ENCODE measurements around the gene ANKRD29.

The ANKRD29 gene

GRCh38 chr18:23578891-23579653, 83.6 kb downstream of the ANKRD29 start:
- TF ChIP-seq RAD21 (IDR thresholded peaks at IDR 0.05; ENCODE audit: low read depth) (no peak), MAX (IDR thresholded peaks at IDR 0.05) (no peak), CEBPB (IDR thresholded peaks at IDR 0.05) (no peak), FOXM1 (IDR thresholded peaks at IDR 0.05; ENCODE audit: borderline replicate concordance, low read depth) (no peak), NFIC (IDR thresholded peaks at IDR 0.05) (no peak), YY1 (IDR thresholded peaks at IDR 0.05; ENCODE audit: low read depth) (no peak), TAF1 (IDR thresholded peaks at IDR 0.05; ENCODE audit: low read depth) (no peak), EGR1 (IDR thresholded peaks at IDR 0.05) (no peak)

- no peak for TF ChIP-seq MAX (IDR thresholded peaks at IDR 0.05)
- no peak for TF ChIP-seq RAD21 (IDR thresholded peaks at IDR 0.05; ENCODE audit: low read depth)
- no peak for TF ChIP-seq TEAD4 (IDR thresholded peaks at IDR 0.05)
- no peak for TF ChIP-seq ZBTB7A (IDR thresholded peaks at IDR 0.05; ENCODE audit: low read depth)
- no peak for TF ChIP-seq TCF12 (IDR thresholded peaks at IDR 0.05; ENCODE audit: low read depth)
- no peak for TF ChIP-seq TAF1 (IDR thresholded peaks at IDR 0.05; ENCODE audit: low read depth)
- no peak for TF ChIP-seq USF1 (IDR thresholded peaks at IDR 0.05)
- TF ChIP-seq CEBPB (IDR thresholded peaks at IDR 0.05), result no peak
- TF ChIP-seq EP300 (IDR thresholded peaks at IDR 0.05; ENCODE audit: borderline replicate concordance), result no peak
- no peak for TF ChIP-seq FOXM1 (IDR thresholded peaks at IDR 0.05; ENCODE audit: borderline replicate concordance, low read depth)
- TF ChIP-seq REST (IDR thresholded peaks at IDR 0.05; ENCODE audit: low read depth), result no peak
Observed at GRCh38 chr18:23578067-23578701, 84.5 kb downstream of the ANKRD29 start.

GRCh38 chr18:23575309-23575651, 87.4 kb downstream of the ANKRD29 start:
- TF ChIP-seq NFIC (IDR thresholded peaks at IDR 0.05), result no peak
- TF ChIP-seq TAF1 (IDR thresholded peaks at IDR 0.05; ENCODE audit: low read depth), result no peak
- TF ChIP-seq FOXM1 (IDR thresholded peaks at IDR 0.05; ENCODE audit: borderline replicate concordance, low read depth), result no peak
- TF ChIP-seq CEBPB (IDR thresholded peaks at IDR 0.05), result no peak
- TF ChIP-seq REST (IDR thresholded peaks at IDR 0.05; ENCODE audit: low read depth), result no peak
- no peak for TF ChIP-seq YY1 (IDR thresholded peaks at IDR 0.05; ENCODE audit: low read depth)
- TF ChIP-seq TEAD4 (IDR thresholded peaks at IDR 0.05), result no peak
- no peak for TF ChIP-seq USF1 (IDR thresholded peaks at IDR 0.05)
- no peak for TF ChIP-seq EGR1 (IDR thresholded peaks at IDR 0.05)
- no peak for TF ChIP-seq CREB1 (IDR thresholded peaks at IDR 0.05; ENCODE audit: low read depth)
- TF ChIP-seq RAD21 (IDR thresholded peaks at IDR 0.05; ENCODE audit: low read depth), result no peak
- no peak for TF ChIP-seq MAX (IDR thresholded peaks at IDR 0.05)
- no peak for TF ChIP-seq ZBTB7A (IDR thresholded peaks at IDR 0.05; ENCODE audit: low read depth)
- TF ChIP-seq TCF12 (IDR thresholded peaks at IDR 0.05; ENCODE audit: low read depth), result no peak
- TF ChIP-seq EP300 (IDR thresholded peaks at IDR 0.05; ENCODE audit: borderline replicate concordance), result no peak

GRCh38 chr18:23574611-23575308, 88.0 kb downstream of the ANKRD29 start:
- TF ChIP-seq YY1 (IDR thresholded peaks at IDR 0.05; ENCODE audit: low read depth) (no peak), CEBPB (IDR thresholded peaks at IDR 0.05) (no peak), NFIC (IDR thresholded peaks at IDR 0.05) (no peak), EP300 (IDR thresholded peaks at IDR 0.05; ENCODE audit: borderline replicate concordance) (no peak), EGR1 (IDR thresholded peaks at IDR 0.05) (no peak), TCF12 (IDR thresholded peaks at IDR 0.05; ENCODE audit: low read depth) (no peak)
